NT2/D1 (cell line): ENCODE data around the gene RXYLT1.
"Not testable (repeated sequence)": the region's sequence is repeated elsewhere in the genome, so short reads cannot be mapped to it uniquely, and the experiment has no call there.

Experiments
- DNase-seq: peaks from one replicate; pipeline ENCODE4 v3.0.0-alpha.2; 2011; ENCODE audit warnings: low read depth, low spot score
- H3K27me3 ChIP-seq: 2 replicates; pipeline ENCODE4 v1.6.0; 2011; ENCODE audit warnings: mild to moderate bottlenecking; ENCODE audit not compliant: insufficient read length, insufficient read depth
- H3K36me3 ChIP-seq: 2 replicates; pipeline ENCODE4 v1.6.1; 2011; ENCODE audit warnings: mild to moderate bottlenecking, low read length, mixed read lengths; ENCODE audit not compliant: insufficient read depth, insufficient read length
- H3K4me1 ChIP-seq: 2 replicates; pipeline ENCODE4 v1.5.1; 2011; ENCODE audit not compliant: insufficient read depth, insufficient read length
- H3K4me3 ChIP-seq: 2 replicates; pipeline ENCODE4 v1.5.1; 2011; ENCODE audit warnings: low read depth; ENCODE audit not compliant: insufficient read length
- H3K9ac ChIP-seq: 2 replicates; pipeline ENCODE4 v1.6.0; 2011; ENCODE audit warnings: low read depth; ENCODE audit not compliant: insufficient read length
- H3K9me3 ChIP-seq: 2 replicates; pipeline ENCODE4 v1.5.1; 2011; ENCODE audit warnings: mild to moderate bottlenecking, low read length; ENCODE audit not compliant: insufficient read depth
- SUZ12 ChIP-seq: IDR thresholded peaks from 2 replicates; pipeline ENCODE4 v1.6.1; 2011; ENCODE audit not compliant: insufficient read length, insufficient read depth; ENCODE audit errors: extremely low read depth
- YY1 ChIP-seq: IDR thresholded peaks from 2 replicates; pipeline ENCODE4 v1.6.1; 2011; ENCODE audit not compliant: insufficient read length, insufficient read depth
- ZNF274 ChIP-seq: IDR thresholded peaks from 2 replicates; pipeline ENCODE4 v1.6.1; 2011; ENCODE audit warnings: mild to moderate bottlenecking, low read depth, low read length

RXYLT1 gene

DNA sequence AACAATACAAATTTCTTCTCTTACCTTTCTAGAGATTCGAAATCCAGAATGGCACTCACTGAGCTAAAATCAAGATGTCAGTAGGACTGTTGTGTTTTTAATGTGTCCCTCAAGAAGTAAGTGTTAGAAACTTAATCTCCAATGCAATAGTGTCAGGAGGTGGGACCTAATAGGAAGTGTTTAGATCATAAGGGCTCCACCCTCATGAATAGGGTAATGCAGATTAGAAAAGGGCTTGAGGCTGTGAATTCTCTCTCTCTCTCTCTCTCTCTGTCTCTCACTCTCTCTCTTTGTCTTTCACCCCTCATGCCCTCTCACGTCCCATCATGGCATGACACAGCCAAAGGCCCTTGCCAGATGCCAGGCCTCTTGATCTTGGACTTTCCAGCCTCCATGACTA lies 49.2 kb downstream of the RXYLT1 start:
- Histone ChIP-seq H3K4me1 (no peaks in the 10 kb centered on the region), H3K36me3 (no peaks in the 10 kb centered on the region), H3K4me3 (no peak overlapping the region), H3K9ac (no peak overlapping the region), H3K9me3 (peaks cover 15% of the 10 kb centered on the region), H3K27me3 (no peaks in the 10 kb centered on the region)
- no peak for DNase-seq
- TF ChIP-seq SUZ12 (no peak), YY1 (no peak), ZNF274 (no peak)

DNA sequence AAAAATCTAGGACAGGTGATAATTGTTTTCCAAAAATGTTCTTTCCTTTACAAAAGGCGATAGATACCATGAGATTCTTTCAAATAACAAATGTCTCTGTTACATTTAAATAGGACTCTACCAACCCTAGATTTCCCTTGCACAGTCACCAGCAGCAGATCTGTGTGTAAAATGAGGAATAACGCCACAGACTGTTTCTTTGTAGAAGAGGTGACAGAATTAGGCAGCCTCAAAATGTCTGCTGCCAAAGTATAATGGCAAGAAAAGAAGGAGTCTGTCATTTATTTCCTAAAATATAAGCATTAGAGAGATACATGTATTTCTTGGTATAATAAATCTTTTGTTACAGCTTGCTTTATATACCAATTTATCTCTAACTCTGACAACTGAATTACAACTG lies 56.3 kb downstream of the RXYLT1 start:
- TF ChIP-seq YY1 (no peak), SUZ12 (no peak), ZNF274 (no peak)
- Histone ChIP-seq H3K36me3 (no peaks in the 10 kb centered on the region), H3K9me3 (no peaks in the 10 kb centered on the region), H3K4me1 (no peaks in the 10 kb centered on the region), H3K4me3 (no peak overlapping the region), H3K9ac (no peak overlapping the region), H3K27me3 (no peaks in the 10 kb centered on the region)
- no peak for DNase-seq

DNA sequence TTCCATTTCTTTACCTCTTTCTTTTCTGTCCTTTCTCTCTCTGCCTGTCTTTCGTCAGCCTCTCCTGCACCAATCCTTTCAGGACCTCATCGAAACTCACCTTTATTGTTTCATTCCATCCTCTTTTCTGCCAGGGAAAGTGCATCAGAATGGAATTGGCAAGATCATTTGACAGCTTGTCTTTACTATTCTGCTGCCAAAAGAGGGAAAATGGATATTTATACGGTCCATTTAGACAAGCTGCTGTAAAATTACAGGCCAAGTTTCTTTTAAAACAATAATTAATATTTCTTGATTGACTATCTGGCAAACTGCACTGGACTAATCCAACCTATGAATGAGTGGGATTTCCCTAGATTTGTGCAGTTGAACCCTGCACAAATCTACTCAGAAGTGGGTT lies 57.2 kb downstream of the RXYLT1 start:
- DNase-seq, result no peak
- Histone ChIP-seq H3K36me3 (no peaks in the 10 kb centered on the region), H3K9ac (no peak overlapping the region), H3K27me3 (no peaks in the 10 kb centered on the region), H3K9me3 (no peaks in the 10 kb centered on the region), H3K4me1 (no peaks in the 10 kb centered on the region), H3K4me3 (no peak overlapping the region)
- TF ChIP-seq ZNF274, result no peak
- TF ChIP-seq SUZ12, result no peak
- TF ChIP-seq YY1, result no peak

DNA sequence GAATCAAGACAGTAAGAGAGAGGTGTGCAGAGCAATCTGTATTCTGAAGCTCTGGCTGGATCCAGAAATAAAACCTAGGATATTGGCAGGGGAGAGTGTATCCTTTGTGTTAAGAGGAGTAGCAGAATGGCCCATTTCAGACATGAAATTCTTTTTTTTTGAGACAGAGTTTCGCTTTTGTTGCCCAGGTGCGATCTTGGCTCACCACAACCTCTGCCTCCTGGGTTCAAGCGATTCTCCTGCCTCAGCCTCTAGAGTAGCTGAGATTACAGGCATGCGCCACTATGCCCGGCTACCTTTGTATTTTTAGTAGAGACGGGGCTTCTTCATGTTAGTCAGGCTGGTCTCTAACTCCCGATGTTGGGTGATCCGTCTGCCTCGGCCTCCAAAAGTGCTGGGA lies 58.7 kb downstream of the RXYLT1 start:
- no peak overlapping the region for H3K4me3 ChIP-seq
- H3K9me3 ChIP-seq, result no peaks in the 10 kb centered on the region
- H3K36me3 ChIP-seq, result no peaks in the 10 kb centered on the region
- H3K27me3 ChIP-seq, result no peaks in the 10 kb centered on the region
- no peak for TF ChIP-seq ZNF274
- TF ChIP-seq SUZ12, result no peak
- TF ChIP-seq YY1, result no peak
- H3K9ac ChIP-seq, result no peak overlapping the region
- DNase-seq, result no peak
- no peaks in the 10 kb centered on the region for H3K4me1 ChIP-seq

DNA sequence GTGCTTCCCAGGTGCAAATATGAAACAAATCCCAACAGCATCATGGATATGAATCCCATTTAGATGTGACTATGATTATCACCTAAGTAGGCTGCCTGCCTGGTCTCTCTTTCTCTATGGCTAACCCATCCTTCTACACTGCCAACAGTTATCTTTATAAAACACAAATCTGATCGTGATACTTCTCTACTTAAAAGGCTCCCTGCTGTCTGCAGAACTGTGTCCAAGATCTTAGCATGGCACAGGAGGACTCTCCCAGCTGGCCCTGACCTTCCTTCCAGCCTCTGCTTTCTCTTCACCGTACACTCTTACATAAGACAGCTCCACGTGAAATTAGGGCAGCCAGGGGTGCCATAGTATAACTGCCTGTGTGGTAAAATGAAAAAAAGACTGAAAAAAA lies 61.3 kb downstream of the RXYLT1 start:
- Histone ChIP-seq H3K9ac (no peak overlapping the region), H3K4me1 (no peaks in the 10 kb centered on the region), H3K27me3 (peaks cover 4% of the 10 kb centered on the region), H3K9me3 (no peaks in the 10 kb centered on the region), H3K36me3 (no peaks in the 10 kb centered on the region), H3K4me3 (no peak overlapping the region)
- TF ChIP-seq SUZ12, result no peak
- no peak for TF ChIP-seq YY1
- no peak for TF ChIP-seq ZNF274
- DNase-seq, result no peak

DNA sequence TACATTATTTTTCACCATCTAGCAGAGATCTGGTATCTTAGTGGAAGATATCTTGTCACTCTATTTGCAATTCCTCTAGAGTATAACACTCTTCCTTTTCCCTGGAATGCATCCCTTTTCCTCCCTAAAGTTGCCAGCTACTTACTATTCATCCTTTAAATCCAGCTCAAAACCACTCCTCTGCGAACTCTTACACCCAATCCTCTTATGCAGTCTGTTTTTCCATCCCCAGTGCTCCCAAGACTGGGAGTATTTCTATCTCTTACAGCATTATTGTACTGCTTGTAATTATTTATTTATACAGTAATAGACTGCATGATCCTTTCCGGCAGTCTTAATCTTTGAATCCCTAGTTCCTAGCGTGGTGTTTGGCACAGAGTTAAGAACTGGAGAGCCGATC lies 61.9 kb downstream of the RXYLT1 start:
- H3K4me3 ChIP-seq, result no peak overlapping the region
- H3K9me3 ChIP-seq, result no peaks in the 10 kb centered on the region
- peaks cover 4% of the 10 kb centered on the region for H3K27me3 ChIP-seq
- TF ChIP-seq SUZ12, result no peak
- DNase-seq, result no peak
- no peaks in the 10 kb centered on the region for H3K4me1 ChIP-seq
- no peaks in the 10 kb centered on the region for H3K36me3 ChIP-seq
- H3K9ac ChIP-seq, result no peak overlapping the region

DNA sequence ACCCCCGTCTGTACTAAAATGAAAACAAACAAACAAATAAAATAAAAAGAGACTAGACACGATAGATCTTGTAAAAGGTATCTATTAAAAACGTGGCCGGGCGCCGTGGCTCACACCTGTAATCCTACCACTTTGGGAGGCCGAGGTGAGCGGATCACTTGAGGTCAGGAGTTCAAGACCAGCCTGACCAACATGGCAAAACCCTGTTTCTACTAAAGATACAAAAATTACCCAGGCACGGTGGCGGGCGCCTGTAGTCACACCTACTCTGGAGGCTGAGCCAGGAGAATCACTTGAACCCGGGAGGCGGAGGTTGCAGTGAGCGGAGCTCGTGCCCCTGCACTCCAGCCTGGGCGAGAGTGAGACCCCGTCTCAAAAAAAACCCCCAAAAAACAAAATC lies 63.0 kb downstream of the RXYLT1 start:
- not testable (repeated sequence) for H3K27me3 ChIP-seq, H3K9ac ChIP-seq, H3K36me3 ChIP-seq, DNase-seq, H3K9me3 ChIP-seq, H3K4me3 ChIP-seq, H3K4me1 ChIP-seq

DNA sequence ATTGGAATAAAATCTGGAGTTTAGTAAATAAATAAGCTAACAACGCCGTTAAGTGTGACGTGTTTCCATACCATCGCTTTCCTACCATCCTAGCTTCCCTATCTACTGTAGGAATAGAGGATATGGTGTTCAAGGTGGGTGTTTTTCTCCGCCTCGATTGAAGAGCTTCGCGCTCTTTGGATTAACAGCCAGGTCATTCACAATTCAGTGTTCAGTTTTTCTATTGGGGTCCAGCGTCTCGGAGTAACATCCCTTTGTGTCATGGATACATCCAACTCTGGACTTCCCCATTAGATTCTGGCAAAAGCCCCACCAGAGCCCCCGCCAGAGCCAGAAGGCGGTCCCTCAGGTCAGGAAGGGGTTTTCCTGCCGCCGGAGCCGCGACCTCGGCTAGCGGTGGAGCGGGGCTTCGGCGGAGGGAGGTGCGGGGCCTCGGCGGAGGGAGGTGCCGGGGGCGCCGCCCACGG lies 63.6 kb downstream of the RXYLT1 start:
- Histone ChIP-seq H3K36me3 (no peaks in the 10 kb centered on the region), H3K4me1 (no peaks in the 10 kb centered on the region), H3K9ac (peak overlapping the region; percentile 7), H3K9me3 (no peaks in the 10 kb centered on the region), H3K27me3 (peaks cover 4% of the 10 kb centered on the region), H3K4me3 (peak overlapping the region; percentile 85)
- TF ChIP-seq SUZ12 (no peak), ZNF274 (no peak), YY1 (no peak)
- no peak for DNase-seq
